Activated CD4-positive, alpha-beta T cell treated with anti-CD3 and anti-CD28 coated beads for 36 hours (primary cell): ENCODE measurements around the gene WTIP. TPM values are rescaled to one million over a fixed set of nuclear protein-coding genes. Genes with fewer than 3 reads are reported as not detected.
A peak's percentile ranks its signal among the peaks of the same experiment; 100 is the strongest.

Experiments
- ATAC-seq: fragments of 200-7000 bp; cut with Tn5 transposase; one replicate; pipeline ENCODE4 v1.10.0; 2021; ENCODE audit warnings: mild to moderate bottlenecking, moderate library complexity
- CTCF ChIA-PET: fragments of 350-600 bp; sonication (Branson Sonifier 250); formaldehyde crosslinking; loops from one replicate; lab custom pipeline; 2021; ENCODE audit warnings: antibody characterized with exemption; lab: Charles Lee
- POLR2A ChIA-PET: fragments of 350-600 bp; sonication (Branson Sonifier 250); formaldehyde crosslinking; loops from one replicate; lab custom pipeline; 2021; ENCODE audit warnings: antibody characterized with exemption, inconsistent platforms; lab: Charles Lee
- DNase-seq: peaks from one replicate; pipeline ENCODE4 v3.0.0-alpha.2; 2020
- H3K27ac Mint-ChIP-seq: one replicate; pipeline ENCODE4 v1.8.0; 2021; ENCODE audit warnings: mixed read lengths
- H3K27me3 Mint-ChIP-seq: one replicate; pipeline ENCODE4 v1.8.0; 2021; ENCODE audit warnings: mixed read lengths
- H3K36me3 Mint-ChIP-seq: one replicate; pipeline ENCODE4 v1.8.0; 2021; ENCODE audit warnings: low read depth, mixed read lengths
- H3K4me1 Mint-ChIP-seq: one replicate; pipeline ENCODE4 v1.8.0; 2021; ENCODE audit warnings: mixed read lengths
- H3K4me3 Mint-ChIP-seq: one replicate; pipeline ENCODE4 v1.8.0; 2021; ENCODE audit warnings: mild to moderate bottlenecking, moderate library complexity, mixed read lengths
- H3K9me3 Mint-ChIP-seq: one replicate; pipeline ENCODE4 v1.8.0; 2021; ENCODE audit warnings: low read depth, mixed read lengths
- intact Hi-C, 2 experiments: fragments of 100-400 bp; cut with DNase I in 1 of 2; cut with micrococcal nuclease in 1 of 2; formaldehyde crosslinking; loops; one replicate each; pipeline versions ENCODE4 v1.14.2 to v1.15.1; 2022 to 2024; cut with DNase I, micrococcal nuclease
- total RNA-seq, 2 experiments: library from RNA; stranded (reverse); gene quantifications; one replicate each; pipeline ENCODE4 v1.2.3, GENCODE V29; 2021

Gene WTIP
- total RNA-seq, 2 experiments from 2014 or later = 0.60 to 1.0 TPM

DNA sequence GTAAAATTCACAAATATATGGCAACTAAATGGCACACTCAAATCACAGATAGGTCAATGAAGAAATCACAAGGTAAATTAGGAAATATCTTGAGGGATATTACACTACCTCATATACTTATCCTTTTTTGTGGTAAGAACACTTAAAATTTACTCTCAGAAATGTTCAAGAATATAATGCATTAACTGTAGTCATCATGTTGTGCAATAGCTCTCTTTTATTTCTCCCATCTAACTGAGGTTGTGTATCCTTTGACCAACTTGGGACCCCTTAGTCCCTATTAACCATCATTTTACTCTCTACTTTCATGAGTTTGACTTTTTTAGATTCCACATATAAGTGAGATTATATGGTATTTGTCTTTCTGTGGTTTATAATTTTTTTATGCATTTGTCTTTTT, 52.6 kb downstream of the WTIP start:
- H3K27ac Mint-ChIP-seq = no peak overlapping the region
- no peaks in the 10 kb centered on the region for H3K9me3 Mint-ChIP-seq
- ChIA-PET CTCF (no interaction called here), POLR2A (no interaction called here)
- intact Hi-C loops = no loop called here
- ATAC-seq (no peak), DNase-seq (no peak)
- H3K36me3 Mint-ChIP-seq = no peaks in the 10 kb centered on the region
- H3K4me3 Mint-ChIP-seq = no peak overlapping the region
- no peaks in the 10 kb centered on the region for H3K4me1 Mint-ChIP-seq
- H3K27me3 Mint-ChIP-seq = peaks cover 42% of the 10 kb centered on the region

DNA sequence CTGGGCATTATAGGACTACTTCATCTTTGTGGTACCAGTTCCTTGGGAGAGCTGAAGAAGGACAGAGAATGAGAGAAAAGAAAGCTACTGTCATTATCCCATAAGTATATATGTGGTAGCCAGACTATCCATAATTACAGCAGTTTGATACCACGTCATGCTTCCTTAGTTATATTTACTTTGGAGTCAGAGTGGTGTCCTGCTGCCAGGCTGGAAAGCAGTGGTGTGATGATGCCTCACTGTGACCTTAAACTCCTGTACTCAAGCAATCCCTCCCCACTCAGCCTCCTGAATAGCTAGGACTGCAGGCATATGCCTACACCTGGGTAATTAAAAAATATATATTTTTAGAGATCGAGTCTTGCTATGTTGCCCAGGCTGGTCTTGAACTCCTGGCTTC, 57.8 kb downstream of the WTIP start:
- peaks cover 29% of the 10 kb centered on the region for H3K27me3 Mint-ChIP-seq
- H3K4me3 Mint-ChIP-seq = no peak overlapping the region
- no peaks in the 10 kb centered on the region for H3K36me3 Mint-ChIP-seq
- peaks cover 17% of the 10 kb centered on the region for H3K9me3 Mint-ChIP-seq
- intact Hi-C loops = no loop called here
- H3K4me1 Mint-ChIP-seq = no peaks in the 10 kb centered on the region
- no peak overlapping the region for H3K27ac Mint-ChIP-seq
- POLR2A ChIA-PET = no interaction called here
- CTCF ChIA-PET = no interaction called here
- DNase-seq (no peak), ATAC-seq (no peak)

DNA sequence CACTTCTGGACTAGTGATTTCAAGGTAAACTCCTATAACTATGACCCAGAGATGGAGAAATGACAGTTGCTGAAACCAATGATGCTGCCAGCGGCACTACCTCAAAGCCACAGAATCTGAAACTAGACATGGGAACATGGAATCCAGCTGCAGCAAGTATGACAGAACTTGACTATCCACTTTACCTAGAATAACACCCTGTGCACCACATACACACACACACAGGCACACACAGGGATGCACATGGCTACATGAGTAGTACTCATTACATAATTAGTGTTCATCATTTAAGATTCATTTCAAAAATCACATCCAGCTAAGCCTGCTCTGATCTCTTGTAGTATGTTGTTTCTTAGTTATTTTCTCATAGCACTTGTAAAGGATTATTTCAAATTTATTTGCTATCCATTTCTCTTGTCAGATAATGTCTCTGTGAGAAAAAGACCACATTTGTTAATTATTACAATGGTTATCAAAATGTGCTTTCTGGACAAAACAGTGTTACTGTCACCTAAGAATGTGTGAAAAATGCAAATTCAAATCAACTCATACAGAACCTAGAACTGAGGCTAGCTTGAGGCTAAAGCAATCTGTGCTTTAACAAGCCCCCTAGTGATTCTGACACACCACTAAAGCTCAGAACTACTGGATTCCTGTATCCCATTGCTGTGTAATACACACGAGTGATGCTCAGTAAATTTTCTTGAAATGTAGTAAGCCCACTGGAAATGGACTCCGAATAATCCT, 59.4 kb downstream of the WTIP start:
- Mint-ChIP-seq H3K27me3 (peaks cover 25% of the 10 kb centered on the region), H3K4me3 (no peak overlapping the region), H3K4me1 (no peaks in the 10 kb centered on the region), H3K36me3 (no peaks in the 10 kb centered on the region), H3K9me3 (peaks cover 17% of the 10 kb centered on the region), H3K27ac (no peak overlapping the region)
- ChIA-PET POLR2A (no interaction called here), CTCF (no interaction called here)
- intact Hi-C loops = no loop called here
- no peak for DNase-seq
- no peak for ATAC-seq

DNA sequence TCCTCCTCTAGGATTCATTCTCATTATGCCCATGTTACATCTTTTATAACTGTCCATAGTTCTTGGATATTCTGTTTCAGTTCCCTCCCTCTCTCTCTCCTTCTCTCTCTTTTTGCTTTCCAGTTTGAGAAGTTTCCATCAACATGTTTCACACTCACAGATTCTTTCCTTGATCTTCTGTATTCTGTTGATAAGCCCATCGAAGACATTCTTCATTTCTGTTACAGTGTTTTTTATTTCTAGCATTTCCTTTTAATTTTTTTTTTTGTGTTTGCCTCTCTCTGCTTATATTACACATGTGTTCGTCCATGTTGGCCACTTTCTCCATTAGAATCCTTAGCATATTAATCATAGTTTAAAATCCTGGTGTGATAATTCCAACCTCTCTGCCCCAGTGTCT, 68.3 kb downstream of the WTIP start:
- Mint-ChIP-seq H3K36me3 (no peaks in the 10 kb centered on the region), H3K4me1 (no peaks in the 10 kb centered on the region), H3K9me3 (peaks cover 17% of the 10 kb centered on the region), H3K4me3 (no peak overlapping the region), H3K27me3 (peaks cover 14% of the 10 kb centered on the region), H3K27ac (no peak overlapping the region)
- ChIA-PET POLR2A (no interaction called here), CTCF (no interaction called here)
- DNase-seq (no peak), ATAC-seq (no peak)
- intact Hi-C loops = no loop called here

DNA sequence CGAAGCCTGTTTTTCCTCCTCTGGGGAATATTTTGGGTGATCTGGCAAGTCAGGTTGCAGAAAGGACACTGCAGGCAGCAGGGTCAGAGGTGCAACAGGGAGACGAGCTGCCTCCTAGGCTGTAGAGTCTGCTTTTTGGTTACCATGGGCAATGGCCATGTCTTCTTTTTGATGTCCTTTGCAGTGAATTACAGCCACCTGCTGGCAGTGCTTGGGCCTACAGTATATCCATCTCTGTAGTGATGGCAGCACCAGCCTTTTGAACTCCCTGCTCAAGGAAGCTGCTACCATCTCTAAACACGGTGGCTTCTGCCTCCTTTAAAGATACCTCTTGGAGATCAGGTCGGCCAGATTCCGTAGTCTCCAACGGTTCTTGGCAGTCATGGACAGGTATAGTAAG, 73.9 kb downstream of the WTIP start:
- POLR2A ChIA-PET = no interaction called here
- DNase-seq (peak; percentile 15), ATAC-seq (no peak)
- Mint-ChIP-seq H3K4me3 (no peak overlapping the region), H3K27me3 (peaks cover 29% of the 10 kb centered on the region), H3K9me3 (peaks cover under 1% of the 10 kb centered on the region), H3K36me3 (no peaks in the 10 kb centered on the region), H3K4me1 (no peaks in the 10 kb centered on the region), H3K27ac (no peak overlapping the region)
- intact Hi-C loops = no loop called here
- CTCF ChIA-PET = interaction anchor here (1.0 kb wide), 1 partner anchor 29 kb away, joined by 3 read pairs; no protein-coding TSS in a partner anchor

DNA sequence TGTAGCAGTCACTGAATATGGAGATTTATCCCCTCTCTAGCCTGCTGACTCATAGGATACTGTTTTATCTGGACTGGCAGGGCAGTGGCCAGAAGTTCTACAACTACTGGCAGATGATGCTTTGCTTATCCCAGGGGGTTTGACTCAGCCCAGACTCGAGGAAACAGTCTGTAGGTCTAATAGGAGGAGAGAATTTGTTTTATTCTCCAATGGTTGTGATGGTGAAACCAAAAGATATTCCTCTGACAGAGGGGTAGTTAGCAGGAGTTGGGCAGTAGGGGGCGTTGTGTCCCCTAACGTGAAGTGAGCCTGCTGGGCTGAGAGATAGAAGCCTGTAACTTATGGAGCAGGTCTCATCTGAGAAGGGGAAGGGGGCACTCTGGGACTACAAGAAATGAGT, 74.9 kb downstream of the WTIP start:
- DNase-seq (peak; percentile 61), ATAC-seq (peak; percentile 66)
- Mint-ChIP-seq H3K27me3 (peaks cover 29% of the 10 kb centered on the region), H3K9me3 (no peaks in the 10 kb centered on the region), H3K4me3 (no peak overlapping the region), H3K27ac (no peak overlapping the region), H3K36me3 (no peaks in the 10 kb centered on the region), H3K4me1 (no peaks in the 10 kb centered on the region)
- intact Hi-C loops = loop anchor here in 1 of 2 experiments (1.0 kb wide), 1 partner anchor 156 kb away; no protein-coding TSS in a partner anchor
- POLR2A ChIA-PET = no interaction called here
- CTCF ChIA-PET = interaction anchor here (0.5 kb wide), 1 partner anchor 37 kb away, joined by 4 read pairs; no protein-coding TSS in a partner anchor

DNA sequence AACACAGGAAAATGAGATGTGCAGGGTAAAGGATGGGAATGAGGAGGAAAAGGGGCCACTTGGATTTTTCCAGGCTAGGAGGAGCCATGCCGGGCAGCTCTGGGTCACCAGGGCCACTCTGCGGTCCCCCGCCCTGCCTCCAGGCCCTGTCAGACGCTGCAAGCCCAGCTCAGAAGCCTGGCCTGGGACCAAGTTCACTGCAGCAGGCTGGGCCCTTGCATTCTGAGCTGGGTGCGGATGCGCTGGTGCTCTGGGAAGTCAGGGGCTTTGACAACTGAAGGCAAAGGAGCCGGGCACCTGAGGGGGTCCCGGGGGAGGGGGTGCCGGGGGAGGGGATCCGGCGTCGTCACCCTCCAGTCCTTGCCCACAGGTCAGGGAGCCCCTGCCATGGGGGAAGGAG, 77.5 kb downstream of the WTIP start:
- intact Hi-C loops = no loop called here
- peaks cover 24% of the 10 kb centered on the region for H3K27me3 Mint-ChIP-seq
- DNase-seq = no peak

DNA sequence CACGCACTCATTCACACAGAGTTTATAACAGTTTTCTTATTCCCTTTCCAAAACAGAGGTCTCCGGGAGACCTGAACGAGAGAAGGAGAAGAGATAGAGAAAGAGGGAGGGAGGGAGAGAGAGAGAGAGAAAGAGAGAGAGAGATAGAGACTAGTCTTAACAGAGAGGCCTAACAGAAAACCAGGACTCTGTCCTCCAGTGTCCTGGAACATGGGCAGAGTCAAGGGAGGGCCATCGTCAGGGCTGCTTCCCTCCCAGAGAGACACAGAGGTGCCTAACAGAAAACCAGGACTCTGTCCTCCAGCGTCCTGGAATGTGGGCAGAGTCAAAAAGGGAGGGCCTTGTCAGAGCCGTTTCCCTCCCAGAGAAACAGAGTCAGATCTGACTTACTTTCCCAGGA, 78.7 kb downstream of the WTIP start:
- ChIA-PET POLR2A (no interaction called here), CTCF (interaction anchor here (0.6 to 1.1 kb wide), 3 partner anchors 26 to 108 kb away, joined by 3 read pairs; no protein-coding TSS in a partner anchor)
- H3K4me1 Mint-ChIP-seq = no peaks in the 10 kb centered on the region
- no peak overlapping the region for H3K4me3 Mint-ChIP-seq
- peaks cover 1% of the 10 kb centered on the region for H3K36me3 Mint-ChIP-seq
- intact Hi-C loops = no loop called here
- ATAC-seq (no peak), DNase-seq (no peak)
- H3K27me3 Mint-ChIP-seq = peaks cover 16% of the 10 kb centered on the region
- peaks cover 4% of the 10 kb centered on the region for H3K9me3 Mint-ChIP-seq
- no peak overlapping the region for H3K27ac Mint-ChIP-seq

More for the DNA sequence above, 77.5 kb downstream of the WTIP start:
- peaks cover 1% of the 10 kb centered on the region for H3K36me3 Mint-ChIP-seq
- peaks cover 4% of the 10 kb centered on the region for H3K9me3 Mint-ChIP-seq
- ChIA-PET POLR2A (no interaction called here), CTCF (no interaction called here)
- H3K27ac Mint-ChIP-seq = no peak overlapping the region
- H3K4me3 Mint-ChIP-seq = no peak overlapping the region
- no peak for ATAC-seq
- H3K4me1 Mint-ChIP-seq = no peaks in the 10 kb centered on the region

Other genes starting within 250 kb of the WTIP start
- 10 to 100 TPM; 14.6 to 16.1 TPM for gene GARRE1, start 227.2 kb upstream of the WTIP start, total RNA-seq
- 100 to 1,000 TPM; 686 to 839 TPM for gene GPI, start 116.6 kb upstream of the WTIP start, total RNA-seq
- 10 to 100 TPM; 31.0 to 35.2 TPM for gene PDCD2L, start 77.4 kb upstream of the WTIP start, total RNA-seq
- 100 to 1,000 TPM; 145 to 225 TPM for gene UBA2, start 53.4 kb upstream of the WTIP start, total RNA-seq
- gene SCGB2B2, start 195.4 kb downstream of the WTIP start, total RNA-seq = under 1 TPM; 0.37 to 0.41 TPM
- 10 to 100 TPM; 17.1 to 17.6 TPM for gene ZNF302, start 195.9 kb downstream of the WTIP start, total RNA-seq